Glomerular visceral epithelial cell (primary cell): Measurements from ENCODE around the gene ZNF500.
"Not testable (repeated sequence)": the region's sequence is repeated elsewhere in the genome, so short reads cannot be mapped to it uniquely, and the experiment has no call there.

Experiments used
- DNase-seq: peaks from one replicate; pipeline ENCODE4 v3.0.0-alpha.2; 2016; ENCODE audit errors: extremely low spot score

ZNF500 gene

GRCh38 chr16:4796982-4797804 is 30.2 kb upstream of the ZNF500 start:
- no peak for DNase-seq

- DNase-seq, result no peak
Observed at GRCh38 chr16:4795828-4796572, 29.0 kb upstream of the ZNF500 start.

- no peak for DNase-seq
Observed at GRCh38 chr16:4795181-4795827, 28.3 kb upstream of the ZNF500 start, which contains the start of gene SMIM22. SMIM22 (plus strand) TSS chr16:4795369; CDS start chr16:4795735, 366 bp downstream.

GRCh38 chr16:4792951-4793513 is 26.1 kb upstream of the ZNF500 start:
- no peak for DNase-seq

- no peak for DNase-seq
Observed at GRCh38 chr16:4790871-4791270, 23.9 kb upstream of the ZNF500 start.

- DNase-seq, result no peak
Observed at GRCh38 chr16:4790261-4790660, 23.3 kb upstream of the ZNF500 start.

GRCh38 chr16:4788910-4789309 is 21.9 kb upstream of the ZNF500 start:
- DNase-seq, result no peak

GRCh38 chr16:4788489-4788889 is 21.5 kb upstream of the ZNF500 start:
- no peak for DNase-seq

- no peak for DNase-seq
Observed at GRCh38 chr16:4787627-4788482, 20.9 kb upstream of the ZNF500 start, which contains the start of gene SEPTIN12. SEPTIN12 (minus strand) TSS chr16:4788345; CDS start chr16:4787645, 700 bp downstream.

- no peak for DNase-seq
Observed at GRCh38 chr16:4787068-4787467, 20.1 kb upstream of the ZNF500 start.

GRCh38 chr16:4785758-4786433 is 18.9 kb upstream of the ZNF500 start:
- DNase-seq, result no peak

- not testable (repeated sequence) for DNase-seq
Observed at GRCh38 chr16:4784444-4784987, 17.6 kb upstream of the ZNF500 start.

- DNase-seq, result no peak
Observed at GRCh38 chr16:4783951-4784336, 17.0 kb upstream of the ZNF500 start.

- DNase-seq, result no peak
Observed at GRCh38 chr16:4783251-4783950, 16.4 kb upstream of the ZNF500 start.

GRCh38 chr16:4780235-4780634 is 13.3 kb upstream of the ZNF500 start:
- no peak for DNase-seq

- DNase-seq, result no peak
Observed at GRCh38 chr16:4778050-4778392, 11.1 kb upstream of the ZNF500 start.

- DNase-seq, result no peak
Observed at GRCh38 chr16:4777339-4778049, 10.5 kb upstream of the ZNF500 start.

GRCh38 chr16:4776141-4776705 is 9.3 kb upstream of the ZNF500 start:
- DNase-seq, result no peak

GRCh38 chr16:4775005-4775404 is 8.0 kb upstream of the ZNF500 start:
- no peak for DNase-seq
